ENCODE data around the gene ARL3.

- TF ChIP-seq CTCF (conservative IDR thresholded peaks at IDR 0.05; ENCODE audit: low read depth in 2 of 2) = no peak
- no peak for TF ChIP-seq POLR2AphosphoS5 (IDR thresholded peaks at IDR 0.05; ENCODE audit: low read depth)
- TF ChIP-seq REST (IDR thresholded peaks at IDR 0.05; ENCODE audit: unreplicated experiment) = no peak
- TF ChIP-seq CREB1 (CRISPR knock-in tag; IDR thresholded peaks at IDR 0.05; ENCODE audit: low read depth) = no peak
- no peak for TF ChIP-seq EZH2phosphoT487 (IDR thresholded peaks at IDR 0.05; ENCODE audit: unreplicated experiment)
- TF ChIP-seq ZNF462 (CRISPR knock-in tag; IDR thresholded peaks at IDR 0.05) = no peak
- TF ChIP-seq EZH2 (IDR thresholded peaks at IDR 0.05; ENCODE audit: low read depth, unreplicated experiment) = no peak
Measured at GRCh38 chr10:102657451-102657850, 56.7 kb downstream of the ARL3 start.
